Measurements from ENCODE around the gene MAGEA10. TPM values are rescaled to one million over a fixed set of nuclear protein-coding genes. Genes with fewer than 3 reads are reported as not detected.

The MAGEA10 gene
- total and polyA plus RNA-seq, 9 of the 15 experiments (the other 6 are each of a cell fraction or from before 2014, with no cell fraction given): 0.06 to 0.45 (median 0.15) TPM; not detected in 4

DNA sequence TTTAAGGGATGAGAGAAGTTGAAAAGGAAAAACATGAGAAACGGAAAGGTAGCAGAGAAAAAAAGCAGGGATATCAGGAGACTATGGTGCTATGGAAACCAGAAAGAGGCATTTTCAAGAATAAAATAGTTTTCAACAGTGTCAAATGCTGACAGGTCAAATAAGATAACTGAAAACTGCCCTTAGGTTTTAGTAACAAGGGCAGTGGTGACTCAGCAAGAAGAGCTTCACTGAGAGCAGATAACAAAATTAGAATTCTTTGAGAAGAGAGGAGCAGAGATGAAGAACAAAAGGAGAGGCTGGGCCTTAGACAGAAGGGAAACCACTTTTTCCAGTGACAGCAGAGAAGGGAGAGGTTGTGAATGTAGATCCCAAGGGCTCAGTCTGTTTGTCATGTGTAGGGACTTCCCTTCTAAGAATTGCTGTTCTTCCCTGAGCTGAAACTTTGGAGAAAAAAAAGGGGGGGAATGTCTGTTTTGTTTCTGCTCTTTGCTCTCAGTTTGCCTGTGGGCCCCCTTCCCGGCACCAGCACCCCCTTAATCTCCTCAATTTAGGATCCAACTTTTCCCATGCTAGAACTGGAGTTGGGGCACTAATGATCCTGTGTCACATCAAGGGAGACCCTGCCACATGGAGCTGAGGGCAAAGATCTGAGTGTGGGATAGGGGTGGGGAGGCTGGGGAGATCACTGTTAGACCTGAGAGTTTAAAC, 26.8 kb upstream of the MAGEA10 start (continued):
- TF ChIP-seq, protein P1, sequence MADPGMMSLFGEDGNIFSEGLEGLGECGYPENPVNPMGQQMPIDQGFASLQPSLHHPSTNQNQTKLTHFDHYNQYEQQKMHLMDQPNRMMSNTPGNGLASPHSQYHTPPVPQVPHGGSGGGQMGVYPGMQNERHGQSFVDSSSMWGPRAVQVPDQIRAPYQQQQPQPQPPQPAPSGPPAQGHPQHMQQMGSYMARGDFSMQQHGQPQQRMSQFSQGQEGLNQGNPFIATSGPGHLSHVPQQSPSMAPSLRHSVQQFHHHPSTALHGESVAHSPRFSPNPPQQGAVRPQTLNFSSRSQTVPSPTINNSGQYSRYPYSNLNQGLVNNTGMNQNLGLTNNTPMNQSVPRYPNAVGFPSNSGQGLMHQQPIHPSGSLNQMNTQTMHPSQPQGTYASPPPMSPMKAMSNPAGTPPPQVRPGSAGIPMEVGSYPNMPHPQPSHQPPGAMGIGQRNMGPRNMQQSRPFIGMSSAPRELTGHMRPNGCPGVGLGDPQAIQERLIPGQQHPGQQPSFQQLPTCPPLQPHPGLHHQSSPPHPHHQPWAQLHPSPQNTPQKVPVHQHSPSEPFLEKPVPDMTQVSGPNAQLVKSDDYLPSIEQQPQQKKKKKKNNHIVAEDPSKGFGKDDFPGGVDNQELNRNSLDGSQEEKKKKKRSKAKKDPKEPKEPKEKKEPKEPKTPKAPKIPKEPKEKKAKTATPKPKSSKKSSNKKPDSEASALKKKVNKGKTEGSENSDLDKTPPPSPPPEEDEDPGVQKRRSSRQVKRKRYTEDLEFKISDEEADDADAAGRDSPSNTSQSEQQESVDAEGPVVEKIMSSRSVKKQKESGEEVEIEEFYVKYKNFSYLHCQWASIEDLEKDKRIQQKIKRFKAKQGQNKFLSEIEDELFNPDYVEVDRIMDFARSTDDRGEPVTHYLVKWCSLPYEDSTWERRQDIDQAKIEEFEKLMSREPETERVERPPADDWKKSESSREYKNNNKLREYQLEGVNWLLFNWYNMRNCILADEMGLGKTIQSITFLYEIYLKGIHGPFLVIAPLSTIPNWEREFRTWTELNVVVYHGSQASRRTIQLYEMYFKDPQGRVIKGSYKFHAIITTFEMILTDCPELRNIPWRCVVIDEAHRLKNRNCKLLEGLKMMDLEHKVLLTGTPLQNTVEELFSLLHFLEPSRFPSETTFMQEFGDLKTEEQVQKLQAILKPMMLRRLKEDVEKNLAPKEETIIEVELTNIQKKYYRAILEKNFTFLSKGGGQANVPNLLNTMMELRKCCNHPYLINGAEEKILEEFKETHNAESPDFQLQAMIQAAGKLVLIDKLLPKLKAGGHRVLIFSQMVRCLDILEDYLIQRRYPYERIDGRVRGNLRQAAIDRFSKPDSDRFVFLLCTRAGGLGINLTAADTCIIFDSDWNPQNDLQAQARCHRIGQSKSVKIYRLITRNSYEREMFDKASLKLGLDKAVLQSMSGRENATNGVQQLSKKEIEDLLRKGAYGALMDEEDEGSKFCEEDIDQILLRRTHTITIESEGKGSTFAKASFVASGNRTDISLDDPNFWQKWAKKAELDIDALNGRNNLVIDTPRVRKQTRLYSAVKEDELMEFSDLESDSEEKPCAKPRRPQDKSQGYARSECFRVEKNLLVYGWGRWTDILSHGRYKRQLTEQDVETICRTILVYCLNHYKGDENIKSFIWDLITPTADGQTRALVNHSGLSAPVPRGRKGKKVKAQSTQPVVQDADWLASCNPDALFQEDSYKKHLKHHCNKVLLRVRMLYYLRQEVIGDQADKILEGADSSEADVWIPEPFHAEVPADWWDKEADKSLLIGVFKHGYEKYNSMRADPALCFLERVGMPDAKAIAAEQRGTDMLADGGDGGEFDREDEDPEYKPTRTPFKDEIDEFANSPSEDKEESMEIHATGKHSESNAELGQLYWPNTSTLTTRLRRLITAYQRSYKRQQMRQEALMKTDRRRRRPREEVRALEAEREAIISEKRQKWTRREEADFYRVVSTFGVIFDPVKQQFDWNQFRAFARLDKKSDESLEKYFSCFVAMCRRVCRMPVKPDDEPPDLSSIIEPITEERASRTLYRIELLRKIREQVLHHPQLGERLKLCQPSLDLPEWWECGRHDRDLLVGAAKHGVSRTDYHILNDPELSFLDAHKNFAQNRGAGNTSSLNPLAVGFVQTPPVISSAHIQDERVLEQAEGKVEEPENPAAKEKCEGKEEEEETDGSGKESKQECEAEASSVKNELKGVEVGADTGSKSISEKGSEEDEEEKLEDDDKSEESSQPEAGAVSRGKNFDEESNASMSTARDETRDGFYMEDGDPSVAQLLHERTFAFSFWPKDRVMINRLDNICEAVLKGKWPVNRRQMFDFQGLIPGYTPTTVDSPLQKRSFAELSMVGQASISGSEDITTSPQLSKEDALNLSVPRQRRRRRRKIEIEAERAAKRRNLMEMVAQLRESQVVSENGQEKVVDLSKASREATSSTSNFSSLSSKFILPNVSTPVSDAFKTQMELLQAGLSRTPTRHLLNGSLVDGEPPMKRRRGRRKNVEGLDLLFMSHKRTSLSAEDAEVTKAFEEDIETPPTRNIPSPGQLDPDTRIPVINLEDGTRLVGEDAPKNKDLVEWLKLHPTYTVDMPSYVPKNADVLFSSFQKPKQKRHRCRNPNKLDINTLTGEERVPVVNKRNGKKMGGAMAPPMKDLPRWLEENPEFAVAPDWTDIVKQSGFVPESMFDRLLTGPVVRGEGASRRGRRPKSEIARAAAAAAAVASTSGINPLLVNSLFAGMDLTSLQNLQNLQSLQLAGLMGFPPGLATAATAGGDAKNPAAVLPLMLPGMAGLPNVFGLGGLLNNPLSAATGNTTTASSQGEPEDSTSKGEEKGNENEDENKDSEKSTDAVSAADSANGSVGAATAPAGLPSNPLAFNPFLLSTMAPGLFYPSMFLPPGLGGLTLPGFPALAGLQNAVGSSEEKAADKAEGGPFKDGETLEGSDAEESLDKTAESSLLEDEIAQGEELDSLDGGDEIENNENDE (IDR thresholded peaks at IDR 0.05; ENCODE audit: low read depth, low read length): no peak
- TF ChIP-seq, protein P2, sequence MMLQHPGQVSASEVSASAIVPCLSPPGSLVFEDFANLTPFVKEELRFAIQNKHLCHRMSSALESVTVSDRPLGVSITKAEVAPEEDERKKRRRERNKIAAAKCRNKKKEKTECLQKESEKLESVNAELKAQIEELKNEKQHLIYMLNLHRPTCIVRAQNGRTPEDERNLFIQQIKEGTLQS (IDR thresholded peaks at IDR 0.05): peak; percentile 66
- TF ChIP-seq, protein P2 (CRISPR knock-in tag; conservative IDR thresholded peaks at IDR 0.05): no peak
- TF ChIP-seq ZNF76 (CRISPR knock-in tag; IDR thresholded peaks at IDR 0.05; ENCODE audit: borderline replicate concordance) (no peak), HDAC2 (IDR thresholded peaks at IDR 0.05) (peak; percentile 64), ZNF584 (CRISPR knock-in tag; IDR thresholded peaks at IDR 0.05; ENCODE audit: low read depth) (0 out of 2 replicates have a peak, but pooled peaks have one; percentile 54), TGIF2 (CRISPR knock-in tag; IDR thresholded peaks at IDR 0.05) (no peak), DPF2 (IDR thresholded peaks at IDR 0.05) (peak; percentile 88), ARID1B (IDR thresholded peaks at IDR 0.05) (peak; percentile 83)
- TF ChIP-seq, protein P3, sequence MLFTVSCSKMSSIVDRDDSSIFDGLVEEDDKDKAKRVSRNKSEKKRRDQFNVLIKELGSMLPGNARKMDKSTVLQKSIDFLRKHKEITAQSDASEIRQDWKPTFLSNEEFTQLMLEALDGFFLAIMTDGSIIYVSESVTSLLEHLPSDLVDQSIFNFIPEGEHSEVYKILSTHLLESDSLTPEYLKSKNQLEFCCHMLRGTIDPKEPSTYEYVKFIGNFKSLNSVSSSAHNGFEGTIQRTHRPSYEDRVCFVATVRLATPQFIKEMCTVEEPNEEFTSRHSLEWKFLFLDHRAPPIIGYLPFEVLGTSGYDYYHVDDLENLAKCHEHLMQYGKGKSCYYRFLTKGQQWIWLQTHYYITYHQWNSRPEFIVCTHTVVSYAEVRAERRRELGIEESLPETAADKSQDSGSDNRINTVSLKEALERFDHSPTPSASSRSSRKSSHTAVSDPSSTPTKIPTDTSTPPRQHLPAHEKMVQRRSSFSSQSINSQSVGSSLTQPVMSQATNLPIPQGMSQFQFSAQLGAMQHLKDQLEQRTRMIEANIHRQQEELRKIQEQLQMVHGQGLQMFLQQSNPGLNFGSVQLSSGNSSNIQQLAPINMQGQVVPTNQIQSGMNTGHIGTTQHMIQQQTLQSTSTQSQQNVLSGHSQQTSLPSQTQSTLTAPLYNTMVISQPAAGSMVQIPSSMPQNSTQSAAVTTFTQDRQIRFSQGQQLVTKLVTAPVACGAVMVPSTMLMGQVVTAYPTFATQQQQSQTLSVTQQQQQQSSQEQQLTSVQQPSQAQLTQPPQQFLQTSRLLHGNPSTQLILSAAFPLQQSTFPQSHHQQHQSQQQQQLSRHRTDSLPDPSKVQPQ (CRISPR knock-in tag; IDR thresholded peaks at IDR 0.05; ENCODE audit: borderline replicate concordance): no peak
